OCI-LY7 (cell line): ENCODE data around the gene CD164L2. TPM values are rescaled to one million over a fixed set of nuclear protein-coding genes. Genes with fewer than 3 reads are reported as not detected.

ENCODE experiments used
- BruUV-seq: library from RNA; stranded (reverse); fragments of 400-500 nt; replicated peaks from 2 replicates; lab custom pipeline; 2021; lab: Mats Ljungman, UMichigan
- CTCF ChIA-PET: fragments of 300-600 bp; sonication (Branson Sonifier 250); formaldehyde crosslinking; loops from one replicate; lab custom pipeline; 2022; ENCODE audit warnings: antibody characterized with exemption; ENCODE audit not compliant: unreplicated experiment; lab: Charles Lee
- POLR2A ChIA-PET: fragments of 300-600 bp; sonication (Branson Sonifier 250); formaldehyde crosslinking; loops from one replicate; lab custom pipeline; 2022; ENCODE audit warnings: antibody characterized with exemption; lab: Charles Lee
- DNase-seq: peaks from one replicate; pipeline ENCODE4 v3.0.0-alpha.2; 2015; ENCODE audit warnings: low spot score
- H2AFZ ChIP-seq: fragments of 200-600 bp; sonication (generic), shearing (Covaris generic); 2 replicates; pipeline ENCODE4 v1.6.1; 2014; ENCODE audit warnings: mild to moderate bottlenecking, antibody characterized with exemption, low read length, moderate library complexity
- H3K27ac ChIP-seq: fragments of 200-600 bp; sonication (generic); 2 replicates; pipeline ENCODE4 v1.5.1; 2014; ENCODE audit warnings: mixed run types, low read depth, mild to moderate bottlenecking, moderate library complexity, low read length, inconsistent platforms; ENCODE audit not compliant: poor library complexity, severe bottlenecking
- H3K36me3 ChIP-seq: fragments of 200-600 bp; sonication (generic); 2 replicates; pipeline ENCODE4 v1.6.1; 2014; ENCODE audit warnings: mild to moderate bottlenecking, antibody characterized with exemption, low read length, moderate library complexity, mixed read lengths; ENCODE audit not compliant: insufficient read depth
- H3K4me1 ChIP-seq: fragments of 200-600 bp; sonication (generic); 2 replicates; pipeline ENCODE4 v1.5.1; 2014; ENCODE audit warnings: mild to moderate bottlenecking, low read length; ENCODE audit not compliant: insufficient read depth, poor library complexity, severe bottlenecking
- H3K4me2 ChIP-seq: fragments of 200-600 bp; sonication (generic); 2 replicates; pipeline ENCODE4 v1.6.1; 2014; ENCODE audit warnings: mild to moderate bottlenecking, low read length
- H3K4me3 ChIP-seq: fragments of 200-600 bp; sonication (generic); 2 replicates; pipeline ENCODE4 v1.5.1; 2014; ENCODE audit warnings: mild to moderate bottlenecking, low read depth, low read length; ENCODE audit not compliant: poor library complexity, severe bottlenecking
- H3K79me2 ChIP-seq: fragments of 200-600 bp; sonication (generic); 2 replicates; pipeline ENCODE4 v1.6.1; 2016; ENCODE audit warnings: low read depth, mild to moderate bottlenecking, low read length, moderate library complexity, mixed read lengths; ENCODE audit not compliant: insufficient read depth
- H3K9me2 ChIP-seq: fragments of 200-600 bp; sonication (generic); 2 replicates; pipeline ENCODE4 v1.6.1; 2016; ENCODE audit warnings: mild to moderate bottlenecking, low read length, mixed read lengths; ENCODE audit not compliant: insufficient read depth
- H3K9me3 ChIP-seq: fragments of 200-600 bp; sonication (generic); 2 replicates; pipeline ENCODE4 v1.6.1; 2014; ENCODE audit warnings: mild to moderate bottlenecking, mixed run types, low read length, mixed read lengths
- H4K20me1 ChIP-seq: fragments of 200-600 bp; sonication (generic); 2 replicates; pipeline ENCODE4 v1.6.1; 2014; ENCODE audit warnings: mild to moderate bottlenecking, antibody characterized with exemption, low read length, moderate library complexity, mixed read lengths; ENCODE audit not compliant: insufficient read depth
- CTCF ChIP-seq: fragments of 200-600 bp; sonication (generic); conservative IDR thresholded peaks from 2 replicates; pipeline ENCODE4 v1.5.1; 2014; ENCODE audit warnings: mild to moderate bottlenecking, antibody characterized with exemption, low read length, moderate library complexity, mixed read lengths
- EZH2phosphoT487 ChIP-seq: fragments of 200-600 bp; sonication (generic); IDR thresholded peaks from 2 replicates; pipeline ENCODE4 v1.6.1; 2018; ENCODE audit warnings: low read depth, borderline replicate concordance, mild to moderate bottlenecking, mixed run types, antibody characterized with exemption, low read length, moderate library complexity, mixed read lengths
- intact Hi-C: fragments of 100-400 bp; cut with micrococcal nuclease; formaldehyde crosslinking; loops from one replicate; pipeline ENCODE4 v1.10.0; 2022; ENCODE audit not compliant: unreplicated experiment
- total RNA-seq, 2 experiments: library from RNA; depleted of rRNA in 1 of 2; stranded (reverse); fragments of >200 nt in 1 of 2; shearing (Covaris generic) in 1 of 2; gene quantifications; 2 replicates each; pipeline ENCODE4 v1.2.3, GENCODE V29; 2014 to 2022

CD164L2 gene
- total RNA-seq, 2 experiments from 2014 or later: not detected

- H3K79me2 ChIP-seq: no peaks in the 10 kb centered on the region
- no peak within 1 kb of the TSS for H3K4me3 ChIP-seq
- no peaks in the 10 kb centered on the region for H3K9me3 ChIP-seq
- no peaks in the 10 kb centered on the region for H3K36me3 ChIP-seq
- H3K4me1 ChIP-seq: no peaks in the 10 kb centered on the region
- POLR2A ChIA-PET: no interaction called here
- no peak for TF ChIP-seq EZH2phosphoT487
- TF ChIP-seq CTCF: no peak
- intact Hi-C loops: no loop called here
- H2AFZ ChIP-seq: no peak within 1 kb of the TSS
- no peak for DNase-seq
- no peaks in the 10 kb centered on the region for H4K20me1 ChIP-seq
- BruUV-seq: no TSS peak
- no peaks in the 10 kb centered on the region for H3K9me2 ChIP-seq
- no peak within 1 kb of the TSS for H3K4me2 ChIP-seq
- H3K27ac ChIP-seq: no peak within 1 kb of the TSS
- CTCF ChIA-PET: no interaction called here
Observed at GRCh38 chr1:27374362-27375086, 8.6 kb downstream of the CD164L2 start, which contains the start of gene FCN3. Gene FCN3, minus strand, starts transcription at chr1:27374824. Its CDS starts 6 bp downstream, at chr1:27374818.

DNA sequence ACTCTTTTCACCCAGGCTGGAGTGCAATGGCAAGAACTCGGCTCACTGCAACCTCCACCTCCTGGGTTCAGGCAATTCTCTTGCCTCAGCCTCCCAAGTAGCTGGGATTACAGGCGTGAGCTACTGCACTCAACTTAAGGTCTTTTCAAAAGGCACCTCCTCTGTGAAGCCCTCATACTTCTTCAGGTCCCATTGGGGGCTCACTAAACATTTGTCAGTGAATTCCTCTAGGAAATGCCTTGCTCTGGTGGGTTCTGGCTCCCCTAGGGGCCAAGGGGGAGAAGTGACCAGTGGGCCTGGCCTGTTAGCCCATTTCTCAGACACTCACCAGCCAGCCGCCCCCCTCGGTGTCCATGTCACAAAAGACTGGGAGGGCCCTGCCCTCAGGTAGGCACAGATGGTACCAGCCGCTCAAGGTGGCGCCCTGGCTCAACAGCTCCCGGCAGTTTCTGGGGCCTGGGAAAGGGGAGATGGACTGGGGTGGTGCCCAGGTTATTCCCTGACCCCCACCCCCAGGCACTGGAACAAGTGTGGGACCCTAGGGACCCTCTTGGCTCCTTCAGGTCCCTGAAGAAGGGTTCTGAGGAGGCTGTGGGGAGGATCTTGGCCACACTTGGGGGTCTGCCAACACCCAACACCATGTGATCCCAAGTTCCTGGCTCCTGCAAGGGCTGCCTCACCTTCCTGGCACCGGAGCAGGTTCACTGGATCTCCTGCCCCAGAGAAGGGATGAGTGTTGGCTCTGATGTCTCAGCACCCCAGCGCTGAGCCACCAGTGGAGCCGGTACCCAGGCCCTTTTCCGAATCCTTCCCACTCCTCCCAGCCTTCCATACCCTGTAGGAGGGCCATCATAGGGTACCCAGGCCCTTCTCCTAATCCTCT lies 10.1 kb downstream of the CD164L2 start:
- Histone ChIP-seq H3K4me3 (no peak overlapping the region), H3K36me3 (no peaks in the 10 kb centered on the region), H3K27ac (no peak overlapping the region), H3K9me2 (no peaks in the 10 kb centered on the region), H3K9me3 (no peaks in the 10 kb centered on the region), H4K20me1 (no peaks in the 10 kb centered on the region), H3K4me1 (no peaks in the 10 kb centered on the region), H3K4me2 (no peak overlapping the region), H2AFZ (no peak overlapping the region), H3K79me2 (no peaks in the 10 kb centered on the region)
- BruUV-seq: no TSS peak
- ChIA-PET POLR2A (no interaction called here), CTCF (no interaction called here)
- intact Hi-C loops: no loop called here
- peak; percentile 52; the same call in 1 of the 2 replicates for TF ChIP-seq CTCF
- TF ChIP-seq EZH2phosphoT487: no peak
- no peak for DNase-seq
